Measurements from ENCODE around the gene CEP131. TPM values are rescaled to one million over a fixed set of nuclear protein-coding genes. Genes with fewer than 3 reads are reported as not detected.
A peak's percentile ranks its signal among the peaks of the same experiment; 100 is the strongest.

The CEP131 gene
- 129 TPM for polyA plus RNA-seq (2012; ENCODE audit: insufficient read length, low read depth)

DNA sequence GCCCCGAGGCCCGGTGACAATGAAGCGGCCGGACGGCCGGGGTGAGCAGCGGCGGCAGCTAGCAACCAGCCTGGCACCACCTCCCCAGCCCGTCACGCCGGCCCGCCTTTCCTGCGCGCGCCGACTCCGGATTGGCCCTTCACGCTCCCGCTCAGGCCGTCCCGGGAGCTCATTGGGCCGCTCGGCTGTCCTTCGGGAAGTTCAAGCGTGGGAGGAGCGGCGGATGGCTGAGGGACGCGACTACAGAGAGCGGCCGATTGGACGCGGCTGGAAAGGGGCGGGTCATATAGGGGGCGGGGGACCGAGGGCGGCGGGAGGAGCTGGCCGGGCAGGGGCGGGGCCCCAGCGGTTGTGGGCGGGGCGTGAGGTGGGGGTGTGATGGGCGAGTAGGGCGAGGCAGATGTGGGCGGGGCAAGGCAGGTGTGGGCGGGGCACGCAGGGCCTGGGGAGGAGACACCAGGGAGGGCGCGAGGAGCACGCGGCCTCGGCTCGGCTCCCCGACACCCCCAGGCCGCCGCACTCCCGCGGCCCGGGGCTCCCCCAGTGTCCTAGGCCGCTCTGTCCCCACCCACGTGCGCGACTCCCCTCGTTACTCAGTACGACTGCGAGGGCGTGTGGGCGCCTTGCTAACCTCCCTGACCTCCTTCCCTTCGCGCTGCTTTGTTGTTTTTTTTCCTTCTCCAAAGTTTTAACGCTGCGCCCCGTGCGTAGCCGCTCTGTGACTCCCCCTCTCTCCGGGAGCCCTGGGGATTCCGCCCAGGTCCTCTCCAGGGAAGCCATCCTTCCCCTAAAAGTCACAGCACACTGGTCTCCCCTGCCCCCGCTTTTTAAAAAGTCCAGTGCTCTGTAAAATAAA lies at the start of gene CEP131:
CEP131 (minus strand) TSS at position 60 of the 856 bp plus-strand sequence. CDS start 2,909 bp downstream, outside the sequence.
- peak; percentile 80 for TF ChIP-seq FOXP2 (optimal IDR thresholded peaks at IDR 0.05; ENCODE audit: borderline replicate concordance, extremely low read depth, extremely low read length, insufficient read depth)
- TF ChIP-seq SIN3A (IDR thresholded peaks at IDR 0.05; ENCODE audit: borderline replicate concordance, insufficient read depth, low read length), result no peak
- TF ChIP-seq POLR2AphosphoS5 (IDR thresholded peaks at IDR 0.05; ENCODE audit: low read depth, low read length), result peak; percentile 38; the same call in 1 of the 2 replicates

DNA sequence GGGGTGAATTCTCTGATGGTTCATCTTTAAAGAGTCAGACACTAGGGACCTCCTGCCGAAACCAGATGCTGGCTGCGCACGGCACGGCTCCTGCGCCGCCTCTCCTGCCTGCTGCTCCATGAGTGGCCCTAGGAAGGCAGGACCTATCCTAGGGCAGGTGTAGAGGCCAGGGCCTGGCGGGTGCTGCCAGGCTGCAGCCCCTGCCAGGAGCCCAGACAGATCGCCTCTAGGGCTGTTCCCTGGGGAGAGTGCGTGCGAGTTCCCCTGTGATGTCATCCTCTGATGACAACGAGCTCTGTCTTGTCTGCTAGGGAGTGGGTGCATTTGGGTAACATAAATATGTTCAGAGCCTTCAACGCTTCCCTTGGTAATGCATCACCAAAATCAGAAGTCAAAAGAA lies 48.5 kb upstream of the CEP131 start:
- TF ChIP-seq SIN3A (IDR thresholded peaks at IDR 0.05; ENCODE audit: borderline replicate concordance, insufficient read depth, low read length), result no peak
- TF ChIP-seq FOXP2 (optimal IDR thresholded peaks at IDR 0.05; ENCODE audit: borderline replicate concordance, extremely low read depth, extremely low read length, insufficient read depth), result no peak
- no peak for TF ChIP-seq TAF1 (IDR thresholded peaks at IDR 0.05; ENCODE audit: borderline replicate concordance, insufficient read depth, low read length)
- TF ChIP-seq, protein P1, sequence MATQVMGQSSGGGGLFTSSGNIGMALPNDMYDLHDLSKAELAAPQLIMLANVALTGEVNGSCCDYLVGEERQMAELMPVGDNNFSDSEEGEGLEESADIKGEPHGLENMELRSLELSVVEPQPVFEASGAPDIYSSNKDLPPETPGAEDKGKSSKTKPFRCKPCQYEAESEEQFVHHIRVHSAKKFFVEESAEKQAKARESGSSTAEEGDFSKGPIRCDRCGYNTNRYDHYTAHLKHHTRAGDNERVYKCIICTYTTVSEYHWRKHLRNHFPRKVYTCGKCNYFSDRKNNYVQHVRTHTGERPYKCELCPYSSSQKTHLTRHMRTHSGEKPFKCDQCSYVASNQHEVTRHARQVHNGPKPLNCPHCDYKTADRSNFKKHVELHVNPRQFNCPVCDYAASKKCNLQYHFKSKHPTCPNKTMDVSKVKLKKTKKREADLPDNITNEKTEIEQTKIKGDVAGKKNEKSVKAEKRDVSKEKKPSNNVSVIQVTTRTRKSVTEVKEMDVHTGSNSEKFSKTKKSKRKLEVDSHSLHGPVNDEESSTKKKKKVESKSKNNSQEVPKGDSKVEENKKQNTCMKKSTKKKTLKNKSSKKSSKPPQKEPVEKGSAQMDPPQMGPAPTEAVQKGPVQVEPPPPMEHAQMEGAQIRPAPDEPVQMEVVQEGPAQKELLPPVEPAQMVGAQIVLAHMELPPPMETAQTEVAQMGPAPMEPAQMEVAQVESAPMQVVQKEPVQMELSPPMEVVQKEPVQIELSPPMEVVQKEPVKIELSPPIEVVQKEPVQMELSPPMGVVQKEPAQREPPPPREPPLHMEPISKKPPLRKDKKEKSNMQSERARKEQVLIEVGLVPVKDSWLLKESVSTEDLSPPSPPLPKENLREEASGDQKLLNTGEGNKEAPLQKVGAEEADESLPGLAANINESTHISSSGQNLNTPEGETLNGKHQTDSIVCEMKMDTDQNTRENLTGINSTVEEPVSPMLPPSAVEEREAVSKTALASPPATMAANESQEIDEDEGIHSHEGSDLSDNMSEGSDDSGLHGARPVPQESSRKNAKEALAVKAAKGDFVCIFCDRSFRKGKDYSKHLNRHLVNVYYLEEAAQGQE (IDR thresholded peaks at IDR 0.05; ENCODE audit: insufficient read depth in 1 of 2, low read depth in 2 of 2, low read length in 2 of 2), result no peak

DNA sequence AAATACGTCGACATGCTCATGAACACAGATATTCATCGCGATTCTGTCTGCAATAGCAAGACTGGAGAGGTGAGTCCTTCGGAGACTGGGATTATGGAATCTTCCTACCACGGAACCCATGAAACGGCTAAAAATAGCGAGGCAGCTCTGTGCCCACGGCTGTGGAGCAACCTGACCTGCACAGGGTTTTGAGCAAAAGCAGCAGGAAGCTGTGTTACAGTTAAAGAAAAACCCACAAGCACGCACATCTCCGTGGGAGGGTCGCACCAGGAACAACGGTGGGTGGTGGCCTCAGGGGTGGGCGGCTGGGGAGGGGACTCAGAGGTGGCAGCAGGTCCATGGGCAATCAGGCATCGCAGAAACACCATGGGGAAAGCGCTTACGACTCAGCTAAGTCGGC lies 47.5 kb upstream of the CEP131 start:
- TF ChIP-seq SIN3A (IDR thresholded peaks at IDR 0.05; ENCODE audit: borderline replicate concordance, insufficient read depth, low read length) (no peak), POLR2AphosphoS5 (IDR thresholded peaks at IDR 0.05; ENCODE audit: low read depth, low read length) (no peak), TAF1 (IDR thresholded peaks at IDR 0.05; ENCODE audit: borderline replicate concordance, insufficient read depth, low read length) (no peak), FOXP2 (optimal IDR thresholded peaks at IDR 0.05; ENCODE audit: borderline replicate concordance, extremely low read depth, extremely low read length, insufficient read depth) (no peak)
- TF ChIP-seq, protein P1 (IDR thresholded peaks at IDR 0.05; ENCODE audit: insufficient read depth in 1 of 2, low read depth in 2 of 2, low read length in 2 of 2), result no peak

DNA sequence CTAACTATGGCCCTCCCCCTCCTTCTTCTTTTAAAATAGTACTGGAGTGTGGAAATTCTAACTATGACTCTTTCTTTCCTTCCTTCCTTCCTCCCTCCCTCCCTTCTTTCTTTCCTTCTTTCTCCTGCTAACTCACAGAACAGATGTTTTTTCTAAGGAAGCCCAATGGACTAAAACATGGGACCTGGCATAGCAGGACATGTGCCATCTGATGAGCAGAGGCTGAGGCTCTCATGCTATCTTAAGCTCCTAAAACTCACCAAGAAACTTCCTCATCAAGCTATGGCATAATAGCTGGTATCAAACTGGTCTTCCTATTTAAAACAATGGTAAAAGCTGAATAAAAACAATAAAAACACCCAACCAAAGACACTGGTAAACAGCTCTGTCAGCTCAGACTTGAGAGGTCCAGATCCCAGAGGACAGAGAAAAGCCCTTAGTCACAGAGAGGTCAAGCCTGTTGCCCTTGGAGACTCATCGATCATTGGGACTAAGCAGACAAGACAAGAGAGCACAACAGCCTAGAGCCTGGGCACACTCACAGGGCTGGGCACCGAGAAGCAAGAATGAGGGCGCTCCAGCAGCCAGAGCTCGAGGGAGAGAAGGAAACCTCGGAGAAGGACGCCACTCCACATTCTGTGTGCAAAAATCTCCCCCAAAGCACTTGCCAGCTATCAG lies 44.8 kb upstream of the CEP131 start:
- TF ChIP-seq, protein P1 (IDR thresholded peaks at IDR 0.05; ENCODE audit: insufficient read depth in 1 of 2, low read depth in 2 of 2, low read length in 2 of 2), result no peak
- TF ChIP-seq FOXP2 (optimal IDR thresholded peaks at IDR 0.05; ENCODE audit: borderline replicate concordance, extremely low read depth, extremely low read length, insufficient read depth), result no peak

DNA sequence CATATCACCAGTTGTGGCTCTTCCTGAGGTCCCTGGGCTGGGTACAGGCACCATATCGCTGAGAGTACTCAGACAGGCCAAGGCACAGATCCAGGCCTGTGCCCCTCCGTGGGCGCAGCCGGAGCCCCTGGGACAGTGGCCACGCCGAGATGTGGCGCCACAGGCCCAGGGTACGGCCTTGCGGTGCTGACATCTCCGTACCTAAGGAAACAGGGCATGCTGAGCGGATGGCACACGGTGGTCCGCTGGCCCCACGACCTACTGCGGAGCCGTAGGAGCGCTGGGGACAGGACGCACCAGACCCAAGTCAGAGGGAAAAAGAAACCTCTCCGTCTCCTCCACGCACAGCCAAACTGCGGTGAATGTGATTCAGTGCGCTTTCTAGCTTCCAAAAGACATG lies 42.8 kb upstream of the CEP131 start:
- TF ChIP-seq POLR2AphosphoS5 (IDR thresholded peaks at IDR 0.05; ENCODE audit: low read depth, low read length), result no peak
- TF ChIP-seq FOXP2 (optimal IDR thresholded peaks at IDR 0.05; ENCODE audit: borderline replicate concordance, extremely low read depth, extremely low read length, insufficient read depth), result no peak
- TF ChIP-seq, protein P1 (IDR thresholded peaks at IDR 0.05; ENCODE audit: insufficient read depth in 1 of 2, low read depth in 2 of 2, low read length in 2 of 2), result no peak
- TF ChIP-seq SIN3A (IDR thresholded peaks at IDR 0.05; ENCODE audit: borderline replicate concordance, insufficient read depth, low read length), result no peak
- TF ChIP-seq TAF1 (IDR thresholded peaks at IDR 0.05; ENCODE audit: borderline replicate concordance, insufficient read depth, low read length), result no peak

All from PFSK-1 (cell line).